ENCODE data around the gene SPART.

- TF ChIP-seq, protein P1, sequence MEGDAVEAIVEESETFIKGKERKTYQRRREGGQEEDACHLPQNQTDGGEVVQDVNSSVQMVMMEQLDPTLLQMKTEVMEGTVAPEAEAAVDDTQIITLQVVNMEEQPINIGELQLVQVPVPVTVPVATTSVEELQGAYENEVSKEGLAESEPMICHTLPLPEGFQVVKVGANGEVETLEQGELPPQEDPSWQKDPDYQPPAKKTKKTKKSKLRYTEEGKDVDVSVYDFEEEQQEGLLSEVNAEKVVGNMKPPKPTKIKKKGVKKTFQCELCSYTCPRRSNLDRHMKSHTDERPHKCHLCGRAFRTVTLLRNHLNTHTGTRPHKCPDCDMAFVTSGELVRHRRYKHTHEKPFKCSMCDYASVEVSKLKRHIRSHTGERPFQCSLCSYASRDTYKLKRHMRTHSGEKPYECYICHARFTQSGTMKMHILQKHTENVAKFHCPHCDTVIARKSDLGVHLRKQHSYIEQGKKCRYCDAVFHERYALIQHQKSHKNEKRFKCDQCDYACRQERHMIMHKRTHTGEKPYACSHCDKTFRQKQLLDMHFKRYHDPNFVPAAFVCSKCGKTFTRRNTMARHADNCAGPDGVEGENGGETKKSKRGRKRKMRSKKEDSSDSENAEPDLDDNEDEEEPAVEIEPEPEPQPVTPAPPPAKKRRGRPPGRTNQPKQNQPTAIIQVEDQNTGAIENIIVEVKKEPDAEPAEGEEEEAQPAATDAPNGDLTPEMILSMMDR (conservative IDR thresholded peaks at IDR 0.05; ENCODE audit: low read length) = no peak
- TF ChIP-seq EZH2phosphoT487 (IDR thresholded peaks at IDR 0.05; ENCODE audit: borderline replicate concordance) = no peak
Measured at GRCh38 chr13:36377826-36378468, 31.8 kb upstream of the SPART start.
